ENCODE measurements around the gene RASGRF1. TPM values are rescaled to one million over a fixed set of nuclear protein-coding genes. Genes with fewer than 3 reads are reported as not detected.

RASGRF1 gene
- total RNA-seq, 4 donors from 2014 or later: 0.10 TPM; not detected in 3

- DNase-seq (ENCODE audit: low spot score in 2 of 2): no peak
- intact Hi-C loops (cut with DNase I; ENCODE audit: low total_unique reads): no loop called here
- WGBS, 2 donors: 81 to 85% methylated on average over 17 of the region's 17 CpGs
- TF ChIP-seq POLR2A (IDR thresholded peaks at IDR 0.05): no peak
- TF ChIP-seq CTCF (IDR thresholded peaks at IDR 0.05): no peak
- H3K4me3 ChIP-seq (ENCODE audit: low read depth, poor library complexity, severe bottlenecking): no peak overlapping the region
These were observed 163.3 kb downstream of the RASGRF1 start for GRCh38 chr15:78927077-78927790.

- 85 to 90% methylated on average over 4 to 5 of the region's 5 CpGs for WGBS, 2 donors
- intact Hi-C loops (cut with DNase I; ENCODE audit: low total_unique reads): no loop called here
- TF ChIP-seq POLR2A (IDR thresholded peaks at IDR 0.05) (no peak), CTCF (IDR thresholded peaks at IDR 0.05) (no peak)
These were observed 164.4 kb downstream of the RASGRF1 start for GRCh38 chr15:78925956-78926743.

GRCh38 chr15:78925076-78925624 lies 165.4 kb downstream of the RASGRF1 start:
- no peak for TF ChIP-seq POLR2A (IDR thresholded peaks at IDR 0.05)
- no peak for TF ChIP-seq CTCF (IDR thresholded peaks at IDR 0.05)
- no peak for DNase-seq (ENCODE audit: low spot score in 2 of 2)
- H3K4me3 ChIP-seq (ENCODE audit: low read depth, poor library complexity, severe bottlenecking): no peak overlapping the region
- 80 to 86% methylated on average over 9 to 10 of the region's 10 CpGs for WGBS, 2 donors
- intact Hi-C loops (cut with DNase I; ENCODE audit: low total_unique reads): no loop called here

More at GRCh38 chr15:78925956-78926743, 164.4 kb downstream of the RASGRF1 start:
- H3K4me3 ChIP-seq (ENCODE audit: low read depth, poor library complexity, severe bottlenecking): no peak overlapping the region
- DNase-seq (ENCODE audit: low spot score in 2 of 2): no peak

- intact Hi-C loops (cut with DNase I; ENCODE audit: low total_unique reads): no loop called here
- H3K4me3 ChIP-seq (ENCODE audit: low read depth, poor library complexity, severe bottlenecking): no peak overlapping the region
- TF ChIP-seq POLR2A (IDR thresholded peaks at IDR 0.05): no peak
- no peak for TF ChIP-seq CTCF (IDR thresholded peaks at IDR 0.05)
- 89 to 94% methylated on average over 18 of the region's 18 CpGs for WGBS, 2 donors
- peak in 1 of 2 donors; percentile 48 for DNase-seq (ENCODE audit: low spot score in 2 of 2)
These were observed 166.9 kb downstream of the RASGRF1 start for GRCh38 chr15:78923480-78924360.

GRCh38 chr15:78923015-78923414 lies 167.6 kb downstream of the RASGRF1 start:
- WGBS, 2 donors: 83 to 93% methylated on average over 7 of the region's 7 CpGs
- intact Hi-C loops (cut with DNase I; ENCODE audit: low total_unique reads): no loop called here

More at GRCh38 chr15:78923015-78923414, 167.6 kb downstream of the RASGRF1 start:
- TF ChIP-seq POLR2A (IDR thresholded peaks at IDR 0.05): no peak
- no peak for TF ChIP-seq CTCF (IDR thresholded peaks at IDR 0.05)
- no peak for DNase-seq (ENCODE audit: low spot score in 2 of 2)
- no peak overlapping the region for H3K4me3 ChIP-seq (ENCODE audit: low read depth, poor library complexity, severe bottlenecking)
